ACC112 (cell line): Measurements from ENCODE around the gene GPR12.

Experiments
- H2AFZ ChIP-seq: fragments of 200-600 bp; sonication (generic); one replicate; pipeline ENCODE4 v1.6.0; 2017; ENCODE audit warnings: antibody characterized with exemption, low read length; ENCODE audit not compliant: unreplicated experiment
- H3K27ac ChIP-seq: fragments of 200-600 bp; sonication (generic); 2 replicates; pipeline ENCODE4 v1.5.1; 2014; ENCODE audit warnings: low read depth, mild to moderate bottlenecking, antibody characterized with exemption, low read length, moderate library complexity
- H3K27me3 ChIP-seq: fragments of 200-600 bp; sonication (generic); 2 replicates; pipeline ENCODE4 v1.6.1; 2014; ENCODE audit warnings: mild to moderate bottlenecking, antibody characterized with exemption, low read length, moderate library complexity, mixed read lengths; ENCODE audit not compliant: insufficient read depth
- H3K36me3 ChIP-seq: fragments of 200-600 bp; sonication (generic); 2 replicates; pipeline ENCODE4 v1.6.1; 2016; ENCODE audit warnings: mild to moderate bottlenecking, antibody characterized with exemption, low read length, moderate library complexity, mixed read lengths; ENCODE audit not compliant: insufficient read depth
- H3K4me1 ChIP-seq: fragments of 200-600 bp; sonication (generic); one replicate; pipeline ENCODE4 v1.6.1; 2016; ENCODE audit warnings: low read length, mixed read lengths; ENCODE audit not compliant: insufficient read depth, unreplicated experiment, control insufficient read depth
- H3K4me3 ChIP-seq: fragments of 200-600 bp; sonication (generic); 2 replicates; pipeline ENCODE4 v1.5.1; 2014; ENCODE audit warnings: mild to moderate bottlenecking, low read depth, low read length
- H3K79me2 ChIP-seq: fragments of 200-600 bp; sonication (generic); one replicate; pipeline ENCODE4 v1.6.0; 2016; ENCODE audit warnings: low read length; ENCODE audit not compliant: control insufficient read depth, unreplicated experiment, insufficient read depth

Gene GPR12

DNA sequence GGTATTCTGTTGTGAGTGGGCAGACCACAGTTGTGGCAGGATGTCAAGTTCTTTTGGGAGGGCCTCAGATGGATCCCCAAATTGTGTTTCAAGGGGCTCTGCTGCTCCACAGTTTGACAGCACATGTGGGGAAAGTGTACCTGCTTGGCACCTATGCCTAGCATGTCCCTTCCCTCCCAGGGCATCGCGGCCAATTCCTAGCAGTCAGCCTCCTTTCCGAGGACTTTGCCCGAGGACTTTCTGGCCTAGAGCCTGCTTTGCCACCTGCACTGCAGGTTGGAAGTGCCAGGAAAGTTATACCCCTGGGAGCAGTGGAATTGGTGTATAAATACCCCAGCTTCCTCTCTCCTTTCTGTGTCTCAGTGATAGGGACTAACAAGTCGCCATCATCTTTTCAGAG is 11.9 kb upstream of the GPR12 start:
- peaks cover 47% of the 10 kb centered on the region for H3K27me3 ChIP-seq
- H3K27ac ChIP-seq: no peak overlapping the region
- H3K36me3 ChIP-seq: no peaks in the 10 kb centered on the region
- H3K79me2 ChIP-seq: no peaks in the 10 kb centered on the region
- H3K4me1 ChIP-seq: no peaks in the 10 kb centered on the region
- no peak overlapping the region for H2AFZ ChIP-seq
- no peak overlapping the region for H3K4me3 ChIP-seq

- no peaks in the 10 kb centered on the region for H3K36me3 ChIP-seq
- peaks cover 54% of the 10 kb centered on the region for H3K27me3 ChIP-seq
- no peak overlapping the region for H3K27ac ChIP-seq
- H2AFZ ChIP-seq: no peak overlapping the region
- H3K4me3 ChIP-seq: no peak overlapping the region
- H3K79me2 ChIP-seq: no peaks in the 10 kb centered on the region
- H3K4me1 ChIP-seq: no peaks in the 10 kb centered on the region
These were observed 11.2 kb upstream of the GPR12 start for GRCh38 chr13:26771796-26772195.

DNA sequence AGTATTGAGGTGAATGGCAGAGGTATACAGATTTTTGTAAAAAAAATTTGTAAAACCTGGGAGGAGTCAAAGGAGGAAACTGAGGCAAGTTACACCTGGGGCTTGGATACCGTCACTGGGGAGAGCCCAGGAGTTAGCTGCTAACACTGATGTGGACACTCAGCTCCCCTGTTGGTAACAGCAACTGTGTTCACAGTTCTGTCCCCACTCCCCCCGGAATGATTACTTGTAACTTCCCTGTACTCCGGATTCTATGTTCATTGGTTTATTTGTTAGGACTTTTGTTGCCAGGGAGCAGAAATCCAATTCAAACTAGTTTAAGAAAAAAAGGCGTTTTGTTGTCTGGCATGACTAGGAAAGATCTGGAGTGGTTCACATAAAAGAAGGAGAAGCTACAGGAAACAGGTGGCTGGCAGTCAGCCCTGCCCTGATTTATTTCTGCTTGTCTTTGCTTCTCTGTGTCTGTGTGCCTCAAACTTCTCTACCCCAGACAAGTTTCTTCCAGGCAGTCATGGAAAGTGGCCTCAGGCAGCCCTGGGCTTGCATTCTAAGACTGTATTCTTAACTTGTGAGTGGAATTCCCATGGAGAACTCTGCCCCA is 2.3 kb upstream of the GPR12 start:
- no peaks in the 10 kb centered on the region for H3K4me1 ChIP-seq
- no peak overlapping the region for H3K27ac ChIP-seq
- no peaks in the 10 kb centered on the region for H3K36me3 ChIP-seq
- H3K27me3 ChIP-seq: peaks cover 96% of the 10 kb centered on the region
- no peak overlapping the region for H2AFZ ChIP-seq
- H3K4me3 ChIP-seq: no peak overlapping the region
- H3K79me2 ChIP-seq: no peaks in the 10 kb centered on the region

GRCh38 chr13:26760832-26761582 is 421 bp upstream of the GPR12 start:
- H3K4me1 ChIP-seq: no peaks in the 10 kb centered on the region
- H2AFZ ChIP-seq: no peak overlapping the region
- no peaks in the 10 kb centered on the region for H3K36me3 ChIP-seq
- H3K27me3 ChIP-seq: peaks cover 95% of the 10 kb centered on the region
- H3K4me3 ChIP-seq: no peak overlapping the region
- H3K27ac ChIP-seq: no peak overlapping the region
- no peaks in the 10 kb centered on the region for H3K79me2 ChIP-seq

- H3K27me3 ChIP-seq: peaks cover 89% of the 10 kb centered on the region
- H3K36me3 ChIP-seq: no peaks in the 10 kb centered on the region
- H2AFZ ChIP-seq: no peak overlapping the region
These were observed 1.2 kb downstream of the GPR12 start for GRCh38 chr13:26759249-26759906.

DNA sequence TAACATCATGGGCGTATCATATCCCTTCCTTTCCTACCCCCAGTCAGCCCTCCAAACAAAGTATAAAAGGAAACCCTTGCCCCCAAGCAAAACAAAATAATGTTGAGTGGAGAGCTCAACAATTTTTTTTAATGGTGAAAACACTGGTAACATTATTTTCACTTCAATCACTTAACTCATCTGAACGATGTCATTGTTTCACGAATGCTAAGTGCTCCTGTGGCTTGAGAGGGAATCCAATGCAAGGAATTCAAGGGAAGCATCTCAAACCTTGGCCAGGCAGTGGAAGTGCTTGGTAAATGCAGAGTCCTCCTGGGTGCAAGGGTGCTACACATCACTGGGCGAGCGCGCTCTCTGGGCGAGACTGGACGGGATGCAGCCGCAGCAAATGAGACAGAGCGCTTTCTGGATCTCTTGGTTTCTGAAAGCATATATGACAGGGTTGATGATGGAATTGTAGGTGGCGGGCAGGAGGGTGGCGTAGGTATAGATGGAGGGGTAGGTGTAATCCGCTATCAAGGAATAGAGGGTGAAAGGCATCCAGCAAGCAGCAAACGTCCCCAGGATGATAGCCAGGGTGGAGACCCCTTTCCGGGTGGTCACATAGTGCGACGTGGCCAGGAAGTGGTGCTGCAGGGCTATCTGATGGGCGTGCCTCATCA is 2.0 kb downstream of the GPR12 start:
- H3K27ac ChIP-seq: no peak overlapping the region
- H3K79me2 ChIP-seq: no peaks in the 10 kb centered on the region
- peaks cover 87% of the 10 kb centered on the region for H3K27me3 ChIP-seq
- H3K4me1 ChIP-seq: no peaks in the 10 kb centered on the region
- no peak overlapping the region for H3K4me3 ChIP-seq
- H2AFZ ChIP-seq: no peak overlapping the region
- no peaks in the 10 kb centered on the region for H3K36me3 ChIP-seq

More at GRCh38 chr13:26759249-26759906, 1.2 kb downstream of the GPR12 start:
- Histone ChIP-seq H3K79me2 (no peaks in the 10 kb centered on the region), H3K4me3 (peak overlapping the region; percentile 70), H3K27ac (no peak overlapping the region), H3K4me1 (no peaks in the 10 kb centered on the region)

DNA sequence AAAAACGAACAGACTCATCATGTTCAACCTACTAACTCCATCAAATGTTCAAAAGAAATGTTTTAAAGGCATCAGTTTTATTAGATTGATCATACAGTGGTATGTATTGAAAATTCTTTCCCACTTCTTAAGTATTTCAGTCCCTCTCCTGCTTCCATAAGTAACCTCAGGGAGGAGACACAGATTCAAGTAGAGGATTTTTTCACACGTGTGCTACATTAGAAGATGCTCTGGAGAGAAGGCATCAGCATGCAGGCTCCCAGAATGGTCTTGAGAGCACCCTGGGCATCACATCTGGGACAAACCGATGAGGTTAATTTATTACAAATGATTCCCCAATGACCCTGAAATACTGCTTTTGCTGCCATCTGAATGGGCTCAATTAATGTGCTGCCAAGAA is 3.6 kb downstream of the GPR12 start:
- H2AFZ ChIP-seq: no peak overlapping the region
- no peak overlapping the region for H3K27ac ChIP-seq
- H3K4me3 ChIP-seq: no peak overlapping the region
- no peaks in the 10 kb centered on the region for H3K4me1 ChIP-seq
- no peaks in the 10 kb centered on the region for H3K36me3 ChIP-seq
- H3K79me2 ChIP-seq: no peaks in the 10 kb centered on the region
- peaks cover 86% of the 10 kb centered on the region for H3K27me3 ChIP-seq

DNA sequence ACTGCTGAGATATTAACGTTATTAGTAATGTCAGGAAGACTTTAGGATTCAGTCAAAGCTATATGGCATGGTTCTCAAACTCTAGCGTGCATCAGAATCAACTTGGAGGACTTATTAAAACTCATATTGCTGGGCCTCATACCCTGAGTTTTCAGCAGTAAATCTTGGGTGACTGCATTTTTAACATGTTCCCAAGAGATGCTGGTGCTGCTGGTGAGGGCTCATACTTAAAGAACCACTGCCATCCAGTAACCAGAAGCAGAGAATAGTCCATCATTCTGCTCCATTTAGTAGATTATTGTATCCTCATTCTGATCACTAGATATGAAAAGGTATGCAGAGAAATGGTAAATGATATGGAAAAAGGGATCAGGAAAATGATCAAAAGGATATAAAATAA is 7.9 kb downstream of the GPR12 start:
- H3K4me1 ChIP-seq: no peaks in the 10 kb centered on the region
- no peaks in the 10 kb centered on the region for H3K36me3 ChIP-seq

GRCh38 chr13:26749905-26750304 is 10.7 kb downstream of the GPR12 start:
- Histone ChIP-seq H3K4me1 (no peaks in the 10 kb centered on the region), H3K36me3 (no peaks in the 10 kb centered on the region), H3K4me3 (no peak overlapping the region), H3K27me3 (peaks cover 80% of the 10 kb centered on the region), H2AFZ (no peak overlapping the region), H3K79me2 (no peaks in the 10 kb centered on the region), H3K27ac (no peak overlapping the region)

More for the DNA sequence above, 7.9 kb downstream of the GPR12 start:
- Histone ChIP-seq H3K27me3 (peaks cover 79% of the 10 kb centered on the region), H3K4me3 (no peak overlapping the region), H3K27ac (no peak overlapping the region), H3K79me2 (no peaks in the 10 kb centered on the region), H2AFZ (no peak overlapping the region)

DNA sequence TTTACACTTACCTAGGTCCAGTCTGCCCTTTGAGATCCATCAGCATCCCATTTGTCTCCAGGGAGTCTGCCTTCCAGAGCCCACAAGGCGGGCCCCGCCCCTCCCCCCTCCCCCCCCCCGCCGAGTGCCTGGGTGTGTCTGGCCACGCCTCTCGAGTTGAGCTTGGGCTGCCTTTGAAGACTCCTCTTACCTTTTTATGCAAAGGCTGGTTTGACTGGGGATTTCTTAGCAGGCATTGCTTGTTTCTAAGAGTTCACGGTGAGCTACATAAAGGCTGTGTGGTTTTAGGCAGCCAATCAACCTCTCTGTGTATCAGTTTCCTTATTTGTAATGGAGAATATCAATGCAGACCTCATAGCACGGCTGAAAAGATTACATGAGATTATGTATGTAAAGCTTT is 11.3 kb downstream of the GPR12 start:
- H3K36me3 ChIP-seq: no peaks in the 10 kb centered on the region
- H3K27ac ChIP-seq: no peak overlapping the region
- H3K79me2 ChIP-seq: no peaks in the 10 kb centered on the region
- peaks cover 86% of the 10 kb centered on the region for H3K27me3 ChIP-seq
- no peak overlapping the region for H3K4me3 ChIP-seq
- H3K4me1 ChIP-seq: no peaks in the 10 kb centered on the region
- no peak overlapping the region for H2AFZ ChIP-seq
